ENCODE results near the gene PRCD. TPM values are rescaled to one million over a fixed set of nuclear protein-coding genes. Genes with fewer than 3 reads are reported as not detected.

PRCD gene
- total RNA-seq, 4 donors from 2014 or later = 0.57 to 11.2 (median 2.3) TPM

GRCh38 chr17:76568811-76569221 lies 29.0 kb downstream of the PRCD start:
- Histone ChIP-seq H3K4me1 (peaks cover 0 to 16% (median 0%) of the 10 kb centered on the region in 3 donors), H3K27me3 (peaks cover 18% of the 10 kb centered on the region), H3K36me3 (peaks cover 0 to 28% of the 10 kb centered on the region in 2 donors), H3K27ac (peak overlapping the region in 1 of 4 donors; percentile 55), H3K4me3 (no peak overlapping the region), H3K9me3 (no peaks in the 10 kb centered on the region)
- ATAC-seq = no peak
- WGBS, 2 donors (ENCODE audit: low coverage in 1 of 2) = 42% methylated on average over 4 of the region's 19 CpGs; no CpG with 5 or more reads in 1 of the 2 donors
- no peak for TF ChIP-seq POLR2A (IDR thresholded peaks at IDR 0.05)
- no peak for TF ChIP-seq POLR2AphosphoS5 (IDR thresholded peaks at IDR 0.05)
- no peak for TF ChIP-seq CTCF (IDR thresholded peaks at IDR 0.05)
- no peak for TF ChIP-seq EP300 (IDR thresholded peaks at IDR 0.05)

- WGBS, 2 donors (ENCODE audit: low coverage in 1 of 2) = 60 to 63% methylated on average over 5 to 7 of the region's 18 CpGs
- Histone ChIP-seq H3K9me3 (no peaks in the 10 kb centered on the region), H3K36me3 (peaks cover 0 to 21% of the 10 kb centered on the region in 2 donors), H3K27ac (peak overlapping the region in 2 of 4 donors; percentile 14 to 55), H3K27me3 (peaks cover 18% of the 10 kb centered on the region), H3K4me1 (peaks cover 0 to 16% (median 0%) of the 10 kb centered on the region in 3 donors), H3K4me3 (no peak overlapping the region)
- ATAC-seq = peak; percentile 44
- no peak for TF ChIP-seq CTCF (IDR thresholded peaks at IDR 0.05)
- no peak for TF ChIP-seq POLR2AphosphoS5 (IDR thresholded peaks at IDR 0.05)
- no peak for TF ChIP-seq EP300 (IDR thresholded peaks at IDR 0.05)
- no peak for TF ChIP-seq POLR2A (IDR thresholded peaks at IDR 0.05)
Measured at GRCh38 chr17:76569607-76570279, 29.9 kb downstream of the PRCD start.

GRCh38 chr17:76570457-76570856 lies 30.6 kb downstream of the PRCD start:
- Histone ChIP-seq H3K4me3 (no peak overlapping the region), H3K27me3 (peaks cover 18% of the 10 kb centered on the region), H3K9me3 (no peaks in the 10 kb centered on the region), H3K27ac (peak overlapping the region in 2 of 4 donors; percentile 6 to 7), H3K36me3 (peaks cover 0 to 16% of the 10 kb centered on the region in 2 donors), H3K4me1 (peaks cover 0 to 16% (median 0%) of the 10 kb centered on the region in 3 donors)
- TF ChIP-seq POLR2AphosphoS5 (IDR thresholded peaks at IDR 0.05) (no peak), EP300 (IDR thresholded peaks at IDR 0.05) (no peak), CTCF (IDR thresholded peaks at IDR 0.05) (no peak), POLR2A (IDR thresholded peaks at IDR 0.05) (no peak)
- WGBS, 2 donors (ENCODE audit: low coverage in 1 of 2) = 80% methylated on average over 1 of the region's 7 CpGs; no CpG with 5 or more reads in 1 of the 2 donors
- no peak for ATAC-seq

- Histone ChIP-seq H3K27me3 (peaks cover 18% of the 10 kb centered on the region), H3K9me3 (no peaks in the 10 kb centered on the region), H3K4me1 (peaks cover 0 to 16% (median 0%) of the 10 kb centered on the region in 3 donors), H3K4me3 (no peak overlapping the region), H3K36me3 (peaks cover 0 to 10% of the 10 kb centered on the region in 2 donors), H3K27ac (peak overlapping the region in 1 of 4 donors; percentile 7)
- 91 to 93% methylated on average over 12 of the region's 13 CpGs for WGBS, 2 donors (ENCODE audit: low coverage in 1 of 2)
- TF ChIP-seq POLR2AphosphoS5 (IDR thresholded peaks at IDR 0.05) = no peak
- no peak for TF ChIP-seq CTCF (IDR thresholded peaks at IDR 0.05)
- TF ChIP-seq EP300 (IDR thresholded peaks at IDR 0.05) = no peak
- TF ChIP-seq POLR2A (IDR thresholded peaks at IDR 0.05) = no peak
- ATAC-seq = no peak
Measured at GRCh38 chr17:76570877-76571471, 31.1 kb downstream of the PRCD start.
